Activated CD4-positive, alpha-beta memory T cell treated with anti-CD3 and anti-CD28 coated beads for 36 hours (primary cell): ENCODE data around the gene SPINK14. TPM values are rescaled to one million over a fixed set of nuclear protein-coding genes. Genes with fewer than 3 reads are reported as not detected.

ENCODE experiments used
- CTCF ChIA-PET: fragments of 350-600 bp; sonication (Branson Sonifier 250); formaldehyde crosslinking; loops from one replicate; lab custom pipeline; 2021; ENCODE audit warnings: antibody characterized with exemption, inconsistent platforms; lab: Charles Lee
- POLR2A ChIA-PET: fragments of 350-600 bp; sonication (Branson Sonifier 250); formaldehyde crosslinking; loops from one replicate; lab custom pipeline; 2021; ENCODE audit warnings: antibody characterized with exemption; lab: Charles Lee
- DNase-seq: peaks from one replicate; pipeline ENCODE4 v3.0.0-alpha.2; 2020
- H3K27ac Mint-ChIP-seq: one replicate; pipeline ENCODE4 v1.8.0; 2021; ENCODE audit warnings: mixed read lengths
- H3K27me3 Mint-ChIP-seq: one replicate; pipeline ENCODE4 v1.8.0; 2021; ENCODE audit warnings: mixed read lengths
- H3K36me3 Mint-ChIP-seq: one replicate; pipeline ENCODE4 v1.8.0; 2021; ENCODE audit warnings: mixed read lengths
- H3K4me1 Mint-ChIP-seq: one replicate; pipeline ENCODE4 v1.8.0; 2021; ENCODE audit warnings: low read depth, mixed read lengths
- H3K4me3 Mint-ChIP-seq: one replicate; pipeline ENCODE4 v1.8.0; 2021; ENCODE audit warnings: mild to moderate bottlenecking, mixed read lengths
- H3K9me3 Mint-ChIP-seq: one replicate; pipeline ENCODE4 v1.8.0; 2021; ENCODE audit warnings: mixed read lengths
- intact Hi-C: fragments of 100-400 bp; cut with micrococcal nuclease; formaldehyde crosslinking; loops from one replicate; pipeline ENCODE4 v1.15.1; 2023
- total RNA-seq, 2 experiments: library from RNA; stranded (reverse); gene quantifications; one replicate each; pipeline ENCODE4 v1.2.3, GENCODE V29; 2021

The SPINK14 gene
- total RNA-seq, 2 experiments from 2014 or later = not detected

GRCh38 chr5:148202531-148203203 is 34.3 kb downstream of the SPINK14 start, which contains the start of gene SPINK6:
Gene SPINK6, plus strand, starts transcription at chr5:148203042. Its CDS starts 55 bp downstream, at chr5:148203097.
- ChIA-PET CTCF (no interaction called here), POLR2A (no interaction called here)
- H3K9me3 Mint-ChIP-seq = no peaks in the 10 kb centered on the region
- H3K27ac Mint-ChIP-seq = no peak within 1 kb of the TSS
- H3K4me1 Mint-ChIP-seq = no peaks in the 10 kb centered on the region
- H3K36me3 Mint-ChIP-seq = no peaks in the 10 kb centered on the region
- H3K4me3 Mint-ChIP-seq = no peak within 1 kb of the TSS
- DNase-seq = no peak
- peaks cover 3% of the 10 kb centered on the region for H3K27me3 Mint-ChIP-seq
- intact Hi-C loops = no loop called here

GRCh38 chr5:148205044-148205806 is 36.9 kb downstream of the SPINK14 start:
- no peak overlapping the region for H3K27ac Mint-ChIP-seq
- H3K9me3 Mint-ChIP-seq = no peaks in the 10 kb centered on the region
- CTCF ChIA-PET = no interaction called here
- H3K4me3 Mint-ChIP-seq = no peak overlapping the region
- POLR2A ChIA-PET = no interaction called here
- no peak for DNase-seq
- no peaks in the 10 kb centered on the region for H3K36me3 Mint-ChIP-seq
- intact Hi-C loops = no loop called here
- peaks cover 3% of the 10 kb centered on the region for H3K27me3 Mint-ChIP-seq
- no peaks in the 10 kb centered on the region for H3K4me1 Mint-ChIP-seq

- no peaks in the 10 kb centered on the region for H3K36me3 Mint-ChIP-seq
- H3K27ac Mint-ChIP-seq = no peak overlapping the region
- peaks cover 3% of the 10 kb centered on the region for H3K27me3 Mint-ChIP-seq
- CTCF ChIA-PET = no interaction called here
- H3K4me1 Mint-ChIP-seq = no peaks in the 10 kb centered on the region
- H3K9me3 Mint-ChIP-seq = no peaks in the 10 kb centered on the region
- POLR2A ChIA-PET = no interaction called here
- H3K4me3 Mint-ChIP-seq = no peak overlapping the region
- intact Hi-C loops = no loop called here
- DNase-seq = no peak
These were observed 37.5 kb downstream of the SPINK14 start for GRCh38 chr5:148205865-148206264.

- CTCF ChIA-PET = no interaction called here
These were observed 38.3 kb downstream of the SPINK14 start for GRCh38 chr5:148206620-148207019.

GRCh38 chr5:148208226-148208625 is 39.9 kb downstream of the SPINK14 start:
- CTCF ChIA-PET = no interaction called here

More at GRCh38 chr5:148206620-148207019, 38.3 kb downstream of the SPINK14 start:
- POLR2A ChIA-PET = no interaction called here
- Mint-ChIP-seq H3K4me3 (no peak overlapping the region), H3K4me1 (no peaks in the 10 kb centered on the region), H3K36me3 (no peaks in the 10 kb centered on the region), H3K9me3 (no peaks in the 10 kb centered on the region), H3K27me3 (peaks cover 3% of the 10 kb centered on the region), H3K27ac (no peak overlapping the region)
- DNase-seq = no peak
- intact Hi-C loops = no loop called here

GRCh38 chr5:148209151-148209770 is 40.9 kb downstream of the SPINK14 start:
- Mint-ChIP-seq H3K9me3 (no peaks in the 10 kb centered on the region), H3K27me3 (peaks cover 3% of the 10 kb centered on the region), H3K27ac (no peak overlapping the region), H3K36me3 (no peaks in the 10 kb centered on the region), H3K4me3 (no peak overlapping the region), H3K4me1 (no peaks in the 10 kb centered on the region)
- no peak for DNase-seq
- CTCF ChIA-PET = no interaction called here
- intact Hi-C loops = no loop called here
- POLR2A ChIA-PET = no interaction called here

More at GRCh38 chr5:148208226-148208625, 39.9 kb downstream of the SPINK14 start:
- POLR2A ChIA-PET = no interaction called here
- Mint-ChIP-seq H3K27me3 (peaks cover 3% of the 10 kb centered on the region), H3K4me1 (no peaks in the 10 kb centered on the region), H3K36me3 (no peaks in the 10 kb centered on the region), H3K27ac (no peak overlapping the region), H3K4me3 (no peak overlapping the region), H3K9me3 (no peaks in the 10 kb centered on the region)
- intact Hi-C loops = no loop called here
- no peak for DNase-seq

GRCh38 chr5:148214665-148215185 is 46.4 kb downstream of the SPINK14 start:
- CTCF ChIA-PET = no interaction called here
- POLR2A ChIA-PET = no interaction called here
- Mint-ChIP-seq H3K4me1 (no peaks in the 10 kb centered on the region), H3K27ac (no peak overlapping the region), H3K36me3 (no peaks in the 10 kb centered on the region), H3K27me3 (no peaks in the 10 kb centered on the region), H3K4me3 (no peak overlapping the region), H3K9me3 (peaks cover 7% of the 10 kb centered on the region)
- intact Hi-C loops = no loop called here
- DNase-seq = no peak

GRCh38 chr5:148221508-148221907 is 53.2 kb downstream of the SPINK14 start:
- intact Hi-C loops = no loop called here
- CTCF ChIA-PET = no interaction called here
- H3K4me1 Mint-ChIP-seq = no peaks in the 10 kb centered on the region
- DNase-seq = no peak
- peaks cover 7% of the 10 kb centered on the region for H3K9me3 Mint-ChIP-seq
- no peaks in the 10 kb centered on the region for H3K36me3 Mint-ChIP-seq
- POLR2A ChIA-PET = no interaction called here
- H3K4me3 Mint-ChIP-seq = no peak overlapping the region
- no peak overlapping the region for H3K27ac Mint-ChIP-seq
- peaks cover 7% of the 10 kb centered on the region for H3K27me3 Mint-ChIP-seq

GRCh38 chr5:148224117-148224742 is 55.9 kb downstream of the SPINK14 start:
- intact Hi-C loops = no loop called here
- Mint-ChIP-seq H3K27me3 (peaks cover 8% of the 10 kb centered on the region), H3K9me3 (no peaks in the 10 kb centered on the region), H3K4me3 (no peak overlapping the region), H3K27ac (no peak overlapping the region), H3K4me1 (no peaks in the 10 kb centered on the region), H3K36me3 (no peaks in the 10 kb centered on the region)
- CTCF ChIA-PET = no interaction called here
- POLR2A ChIA-PET = no interaction called here
- no peak for DNase-seq

Other genes starting within 250 kb of the SPINK14 start
- gene SPINK5, start 104.6 kb upstream of the SPINK14 start, total RNA-seq = not detected
- not detected for gene SPINK6, start 34.5 kb downstream of the SPINK14 start, total RNA-seq
- gene MARCOL, start 70.0 kb downstream of the SPINK14 start, total RNA-seq = not detected
- gene SPINK13, start 100.2 kb downstream of the SPINK14 start, total RNA-seq = not detected
- gene SPINK7, start 143.9 kb downstream of the SPINK14 start, total RNA-seq = not detected
- gene SPINK9, start 167.0 kb downstream of the SPINK14 start, total RNA-seq = not detected
- gene FBXO38, start 215.4 kb downstream of the SPINK14 start, total RNA-seq = 10 to 100 TPM; 43.1 to 45.0 TPM